Thoracic aorta (tissue), 2 donors: ENCODE results near the gene C11orf86. TPM values are rescaled to one million over a fixed set of nuclear protein-coding genes. Genes with fewer than 3 reads are reported as not detected.
A peak's percentile ranks its signal among the peaks of the same experiment; 100 is the strongest.

ENCODE experiments used
- ATAC-seq: fragments of 150-250 bp; one replicate; pipeline ENCODE4 v1.8.0; 2017; ENCODE audit warnings: low read depth; ENCODE audit not compliant: insufficient number of reproducible peaks, low FRiP score
- DNase-seq: peaks from one replicate; pipeline ENCODE4 v3.0.0-alpha.2; 2020; ENCODE audit warnings: low spot score
- H3K27ac ChIP-seq, 2 donors: fragments of 200-600 bp; sonication (generic); 1 replicate in 1 of 2; 2 replicates in 1 of 2; pipeline ENCODE4 v1.5.1; 2016; ENCODE audit warnings: mild to moderate bottlenecking in 2 of 2, moderate library complexity in 2 of 2
- H3K27me3 ChIP-seq: fragments of 200-600 bp; sonication (generic); replicated peaks from 2 replicates; pipeline ENCODE4 v1.6.0; 2016; ENCODE audit warnings: mild to moderate bottlenecking; ENCODE audit not compliant: insufficient read depth
- H3K36me3 ChIP-seq: fragments of 200-600 bp; sonication (generic); one replicate; pipeline ENCODE4 v1.5.1; 2016
- H3K4me1 ChIP-seq, 2 donors: fragments of 200-600 bp; sonication (generic); 1 replicate in 1 of 2; 2 replicates in 1 of 2; pipeline versions ENCODE4 v1.5.1 to v1.6.0; 2016; ENCODE audit warnings: low read depth in 2 of 2, mild to moderate bottlenecking in 1 of 2; ENCODE audit not compliant: control insufficient read depth in 1 of 2
- H3K4me3 ChIP-seq: fragments of 200-600 bp; sonication (generic); 2 replicates; pipeline ENCODE4 v1.5.1; 2016; ENCODE audit warnings: mild to moderate bottlenecking
- H3K9me3 ChIP-seq: fragments of 200-600 bp; sonication (generic); 2 replicates; pipeline ENCODE4 v1.5.1; 2016
- total RNA-seq, 2 donors: library from RNA; depleted of rRNA; stranded (reverse); fragments of >200 nt; gene quantifications; one replicate each; pipeline versions ENCODE4 v1.1.0 to v1.2.3, GENCODE V29; 2016
- TF ChIP-seq, protein P1 (sequence below): fragments of 200-600 bp; sonication (generic); IDR thresholded peaks from one replicate; pipeline ENCODE4 v1.5.1; 2019; ENCODE audit warnings: antibody characterized with exemption

The C11orf86 gene
- total RNA-seq, 2 donors from 2014 or later: not detected

DNA sequence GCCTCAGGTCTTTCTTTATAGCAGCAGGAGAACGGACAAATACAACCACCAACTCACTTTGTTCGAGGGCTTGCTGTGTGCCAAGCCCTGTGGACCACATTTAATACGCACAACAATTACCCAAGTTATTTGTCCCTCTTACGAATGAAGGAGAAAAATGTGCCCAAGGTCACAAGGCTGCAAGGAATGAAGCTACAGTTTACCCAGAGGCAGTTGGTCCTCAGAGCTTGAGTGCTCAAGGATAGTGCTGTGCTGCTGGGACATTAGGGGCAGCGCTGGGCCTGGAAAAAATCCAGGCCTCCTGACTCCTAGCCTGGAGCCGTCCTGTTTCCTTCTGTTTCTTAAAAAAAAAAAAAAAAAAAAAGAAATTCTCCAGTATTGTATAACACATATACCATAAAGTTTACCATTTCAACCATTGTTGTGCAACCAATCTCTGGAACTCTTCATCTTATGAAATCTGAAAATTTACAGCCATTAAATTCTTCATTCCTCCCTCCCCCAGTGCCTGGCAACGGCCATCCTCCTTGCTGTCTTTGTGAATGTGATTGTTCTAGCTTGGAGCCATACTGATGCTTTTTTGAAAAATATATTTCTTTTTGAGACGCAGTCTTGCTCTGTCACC is 1.0 kb upstream of the C11orf86 start:
- Histone ChIP-seq H3K4me3 (no peak overlapping the region), H3K27ac (no peak overlapping the region), H3K9me3 (no peaks in the 10 kb centered on the region), H3K36me3 (no peaks in the 10 kb centered on the region), H3K4me1 (peaks cover 17 to 25% of the 10 kb centered on the region in 2 donors), H3K27me3 (no peaks in the 10 kb centered on the region)
- ATAC-seq (no peak), DNase-seq (no peak)
- TF ChIP-seq, protein P1, sequence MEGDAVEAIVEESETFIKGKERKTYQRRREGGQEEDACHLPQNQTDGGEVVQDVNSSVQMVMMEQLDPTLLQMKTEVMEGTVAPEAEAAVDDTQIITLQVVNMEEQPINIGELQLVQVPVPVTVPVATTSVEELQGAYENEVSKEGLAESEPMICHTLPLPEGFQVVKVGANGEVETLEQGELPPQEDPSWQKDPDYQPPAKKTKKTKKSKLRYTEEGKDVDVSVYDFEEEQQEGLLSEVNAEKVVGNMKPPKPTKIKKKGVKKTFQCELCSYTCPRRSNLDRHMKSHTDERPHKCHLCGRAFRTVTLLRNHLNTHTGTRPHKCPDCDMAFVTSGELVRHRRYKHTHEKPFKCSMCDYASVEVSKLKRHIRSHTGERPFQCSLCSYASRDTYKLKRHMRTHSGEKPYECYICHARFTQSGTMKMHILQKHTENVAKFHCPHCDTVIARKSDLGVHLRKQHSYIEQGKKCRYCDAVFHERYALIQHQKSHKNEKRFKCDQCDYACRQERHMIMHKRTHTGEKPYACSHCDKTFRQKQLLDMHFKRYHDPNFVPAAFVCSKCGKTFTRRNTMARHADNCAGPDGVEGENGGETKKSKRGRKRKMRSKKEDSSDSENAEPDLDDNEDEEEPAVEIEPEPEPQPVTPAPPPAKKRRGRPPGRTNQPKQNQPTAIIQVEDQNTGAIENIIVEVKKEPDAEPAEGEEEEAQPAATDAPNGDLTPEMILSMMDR: no peak

DNA sequence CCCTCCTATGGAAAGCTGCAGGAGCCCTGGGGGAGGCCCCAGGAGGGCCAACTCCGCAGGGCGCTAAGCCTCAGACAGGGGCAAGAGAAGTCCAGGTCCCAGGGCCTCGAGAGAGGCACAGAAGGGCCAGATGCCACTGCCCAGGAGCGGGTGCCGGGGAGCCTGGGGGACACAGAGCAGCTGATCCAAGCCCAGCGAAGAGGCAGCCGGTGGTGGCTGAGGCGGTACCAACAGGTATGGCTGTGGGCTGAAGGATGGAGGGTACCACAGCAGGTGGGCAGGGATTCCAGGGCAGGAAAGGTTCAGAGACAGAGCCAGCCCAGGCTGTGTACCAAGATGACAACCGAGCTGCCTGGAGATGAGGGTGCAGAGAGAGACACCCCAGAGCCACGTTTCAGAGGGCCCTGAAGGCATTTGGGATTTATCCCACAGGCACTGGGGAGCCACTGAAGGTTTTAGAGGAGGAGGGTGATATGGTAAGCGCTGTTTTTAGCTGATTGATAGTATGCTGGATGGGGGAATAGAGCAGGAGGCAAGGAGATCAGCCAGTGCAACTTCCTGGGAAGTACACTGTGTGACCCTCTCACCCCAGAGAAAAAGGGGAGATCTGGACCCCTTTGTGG is 412 bp downstream of the C11orf86 start:
- TF ChIP-seq, protein P1: no peak
- no peaks in the 10 kb centered on the region for H3K9me3 ChIP-seq
- ATAC-seq (no peak), DNase-seq (no peak)
- no peak overlapping the region for H3K4me3 ChIP-seq
- no peaks in the 10 kb centered on the region for H3K27me3 ChIP-seq
- H3K36me3 ChIP-seq: no peaks in the 10 kb centered on the region
- H3K4me1 ChIP-seq: peaks cover 12 to 17% of the 10 kb centered on the region in 2 donors
- H3K27ac ChIP-seq: no peak overlapping the region

DNA sequence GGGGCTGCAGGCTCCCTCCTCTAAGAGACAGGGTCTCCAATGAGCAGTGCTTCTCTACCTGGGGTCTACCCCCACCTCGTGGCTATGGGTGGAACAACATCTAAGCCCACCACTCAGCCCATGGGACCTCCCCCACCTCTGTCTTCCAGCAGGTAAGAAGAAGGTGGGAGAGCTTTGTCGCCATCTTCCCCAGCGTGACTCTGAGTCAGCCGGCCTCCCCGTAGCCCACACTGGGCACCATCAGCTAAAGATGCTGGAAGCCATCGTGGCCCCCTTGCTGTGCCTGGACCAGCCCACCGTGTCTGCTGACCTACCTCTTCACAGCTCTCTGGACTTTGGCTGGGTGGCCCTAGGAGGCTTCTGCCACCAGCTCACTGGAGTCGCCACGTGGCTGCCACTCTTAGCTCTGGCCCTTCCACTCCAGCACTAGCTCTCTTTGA is 944 bp downstream of the C11orf86 start:
- no peak overlapping the region for H3K27ac ChIP-seq
- no peaks in the 10 kb centered on the region for H3K36me3 ChIP-seq
- H3K27me3 ChIP-seq: no peaks in the 10 kb centered on the region
- ATAC-seq (no peak), DNase-seq (no peak)
- peaks cover 10 to 12% of the 10 kb centered on the region in 2 donors for H3K4me1 ChIP-seq
- H3K9me3 ChIP-seq: no peaks in the 10 kb centered on the region
- TF ChIP-seq, protein P1: peak; percentile 38
- no peak overlapping the region for H3K4me3 ChIP-seq

DNA sequence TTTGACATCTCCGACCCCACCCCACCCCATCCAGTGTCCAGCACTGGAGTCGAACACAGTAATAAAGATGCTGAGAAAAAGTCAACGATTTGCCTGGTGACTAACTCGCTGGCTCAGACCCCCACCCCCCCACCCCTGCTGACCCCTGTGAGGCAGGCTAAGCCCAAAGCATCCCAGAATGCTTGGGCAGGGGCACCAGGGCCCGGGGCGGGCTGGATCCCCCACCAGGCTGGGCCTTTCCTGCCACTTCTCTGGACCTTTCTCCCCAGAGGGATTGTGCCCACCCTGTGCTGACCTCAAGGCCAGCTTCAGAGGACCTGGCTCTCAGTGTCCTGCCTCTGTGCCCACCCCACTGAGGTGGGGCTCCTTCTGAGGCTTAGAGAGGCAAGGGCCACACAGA is 1.8 kb downstream of the C11orf86 start:
- H3K4me3 ChIP-seq: no peak overlapping the region
- TF ChIP-seq, protein P1: no peak
- no peak for ATAC-seq

DNA sequence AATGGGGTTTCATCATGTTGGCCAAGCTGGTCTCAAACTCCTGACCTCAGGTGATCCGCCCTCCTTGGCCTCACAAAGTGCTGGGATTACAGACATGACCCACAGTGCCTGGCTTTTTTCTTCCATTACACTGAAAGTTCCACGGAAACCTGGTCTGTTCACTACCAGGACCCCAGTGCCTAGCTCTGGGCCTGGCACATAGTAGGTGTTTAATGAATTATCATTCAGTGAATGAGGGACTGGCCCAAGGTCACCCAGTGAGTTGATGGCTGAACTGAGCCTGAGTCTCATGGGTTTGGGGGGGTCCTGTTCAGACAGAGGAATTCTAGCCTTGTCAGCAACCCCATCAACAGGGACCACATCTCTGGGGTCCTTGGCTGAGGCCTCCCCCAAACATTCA is 3.1 kb downstream of the C11orf86 start:
- Histone ChIP-seq H3K4me1 (peaks cover 3 to 14% of the 10 kb centered on the region in 2 donors), H3K27ac (no peak overlapping the region), H3K36me3 (no peaks in the 10 kb centered on the region), H3K4me3 (no peak overlapping the region), H3K9me3 (no peaks in the 10 kb centered on the region), H3K27me3 (no peaks in the 10 kb centered on the region)
- ATAC-seq (no peak), DNase-seq (no peak)
- TF ChIP-seq, protein P1: no peak

More for the DNA sequence above, 1.8 kb downstream of the C11orf86 start:
- H3K36me3 ChIP-seq: no peaks in the 10 kb centered on the region
- peaks cover 5 to 12% of the 10 kb centered on the region in 2 donors for H3K4me1 ChIP-seq
- no peak for DNase-seq
- H3K27me3 ChIP-seq: no peaks in the 10 kb centered on the region
- no peak overlapping the region for H3K27ac ChIP-seq
- no peaks in the 10 kb centered on the region for H3K9me3 ChIP-seq
